B cell (primary cell): ENCODE data around the gene CEP85L. TPM values are rescaled to one million over a fixed set of nuclear protein-coding genes. Genes with fewer than 3 reads are reported as not detected.

ENCODE experiments used
- ATAC-seq: fragments of 200-7000 bp; cut with Tn5 transposase; one replicate; pipeline ENCODE4 v1.10.0; 2021; ENCODE audit warnings: low read depth, mild to moderate bottlenecking, moderate number of reproducible peaks, moderate library complexity
- CTCF ChIA-PET: fragments of 350-600 bp; sonication (Branson Sonifier 250); formaldehyde crosslinking; loops from one replicate; lab custom pipeline; 2021; ENCODE audit warnings: antibody characterized with exemption, inconsistent platforms; lab: Charles Lee
- POLR2A ChIA-PET: fragments of 350-600 bp; sonication (Branson Sonifier 250); formaldehyde crosslinking; loops from one replicate; lab custom pipeline; 2021; ENCODE audit warnings: antibody characterized with exemption; lab: Charles Lee
- DNase-seq: peaks from one replicate; pipeline ENCODE4 v3.0.0; 2013
- H2AFZ ChIP-seq: 2 replicates; pipeline ENCODE4 v1.6.1; 2012; ENCODE audit warnings: mild to moderate bottlenecking, low read depth, low read length; ENCODE audit not compliant: insufficient read depth, poor library complexity, severe bottlenecking
- H3K27ac ChIP-seq, 2 donors: 1 replicate in 1 of 2; 2 replicates in 1 of 2; pipeline ENCODE4 v1.5.1; 2012 to 2013; ENCODE audit warnings: low read length in 2 of 2, mild to moderate bottlenecking in 2 of 2, moderate library complexity in 1 of 2
- H3K27me3 ChIP-seq, 4 experiments: fragments of 200-600 bp in 1 of 4; sonication (generic) in 1 of 4; replicated peaks in 1 of 4; 1 replicate in 2 of 4; 2 replicates in 2 of 4; pipeline versions ENCODE4 v1.6.1 to v1.7.0; 2013 to 2016; ENCODE audit warnings: low read length in 3 of 4, mild to moderate bottlenecking in 2 of 4, mixed read lengths in 1 of 4, moderate library complexity in 1 of 4; ENCODE audit not compliant: insufficient read depth in 4 of 4, control insufficient read depth in 3 of 4; ENCODE audit errors: control extremely low read depth in 1 of 4
- H3K36me3 ChIP-seq, 2 experiments: replicated peaks in 1 of 2; 1 replicate in 1 of 2; 2 replicates in 1 of 2; pipeline versions ENCODE4 v1.6.1 to v1.7.1; 2013; ENCODE audit warnings: low read length in 1 of 2; ENCODE audit not compliant: insufficient read depth in 2 of 2, control insufficient read depth in 1 of 2; ENCODE audit errors: control extremely low read depth in 1 of 2, extremely low read depth in 1 of 2
- H3K4me1 ChIP-seq, 2 donors: fragments of 200-600 bp in 1 of 2; sonication (generic) in 1 of 2; 1 replicate in 1 of 2; 2 replicates in 1 of 2; pipeline versions ENCODE4 v1.5.1 to v1.6.1; 2013 to 2017; ENCODE audit warnings: low read length in 2 of 2; ENCODE audit not compliant: control insufficient read depth in 2 of 2, insufficient read depth in 2 of 2
- H3K4me2 ChIP-seq: replicated peaks from 2 replicates; pipeline ENCODE3; 2012; ENCODE audit warnings: mild to moderate bottlenecking, low read depth, low read length; ENCODE audit not compliant: poor library complexity, severe bottlenecking
- H3K4me3 ChIP-seq, 5 experiments: fragments of 200-600 bp in 1 of 5; sonication (generic) in 1 of 5; 1 replicate in 3 of 5; 2 replicates in 2 of 5; pipeline versions ENCODE4 v1.5.1 to v1.7.0; 2011 to 2016; ENCODE audit warnings: low read length in 4 of 5, mild to moderate bottlenecking in 4 of 5, low read depth in 2 of 5, control low read depth in 1 of 5, moderate library complexity in 1 of 5; ENCODE audit not compliant: insufficient read depth in 1 of 5; ENCODE audit errors: control extremely low read depth in 1 of 5, extremely low read depth in 1 of 5
- H3K79me2 ChIP-seq: fragments of 200-600 bp; sonication (generic); one replicate; pipeline ENCODE4 v1.6.0; 2016; ENCODE audit warnings: low read length; ENCODE audit not compliant: control insufficient read depth, insufficient read depth
- H3K9ac ChIP-seq: fragments of 200-600 bp; sonication (generic); 2 replicates; pipeline ENCODE4 v1.6.1; 2017; ENCODE audit warnings: mild to moderate bottlenecking, low read length, moderate library complexity
- H3K9me3 ChIP-seq, 3 donors: one replicate each; pipeline versions ENCODE4 v1.6.1 to v1.7.1; 2013; ENCODE audit warnings: low read length in 2 of 3; ENCODE audit not compliant: control insufficient read depth in 2 of 3, insufficient read depth in 1 of 3; ENCODE audit errors: control extremely low read depth in 1 of 3
- H4K20me1 ChIP-seq: 2 replicates; pipeline ENCODE4 v1.6.0; 2012; ENCODE audit warnings: mild to moderate bottlenecking, low read length; ENCODE audit not compliant: insufficient read depth, control insufficient read depth, poor library complexity, severe bottlenecking
- H3K27ac Mint-ChIP-seq: one replicate; pipeline ENCODE4 v1.8.0; 2021; ENCODE audit warnings: mixed read lengths
- H3K27me3 Mint-ChIP-seq: one replicate; pipeline ENCODE4 v1.8.0; 2021; ENCODE audit warnings: mixed read lengths
- H3K4me1 Mint-ChIP-seq: one replicate; pipeline ENCODE4 v1.8.0; 2021; ENCODE audit warnings: mixed read lengths
- H3K4me3 Mint-ChIP-seq: one replicate; pipeline ENCODE4 v1.8.0; 2021; ENCODE audit warnings: mixed read lengths
- H3K9me3 Mint-ChIP-seq: one replicate; pipeline ENCODE4 v1.8.0; 2022; ENCODE audit warnings: mixed read lengths; ENCODE audit not compliant: insufficient read depth
- CTCF ChIP-seq: fragments of 200-600 bp; IDR thresholded peaks from one replicate; pipeline ENCODE4 v1.8.0; 2022; ENCODE audit warnings: antibody characterized with exemption, mild to moderate bottlenecking
- EZH2 ChIP-seq: IDR thresholded peaks from 2 replicates; pipeline ENCODE4 v1.6.1; 2012; ENCODE audit warnings: borderline replicate concordance, low read depth, mild to moderate bottlenecking, moderate library complexity, low read length; ENCODE audit not compliant: insufficient read depth, poor library complexity, severe bottlenecking
- WGBS: methylation state at CpG from one replicate; pipeline ENCODE4 v1.1.5; 2013; ENCODE audit warnings: missing lambda C conversion rate; ENCODE audit not compliant: insufficient coverage; 5-methylcytosine and 5-hydroxymethylcytosine counted together
- intact Hi-C: fragments of 100-400 bp; cut with micrococcal nuclease; formaldehyde crosslinking; loops from one replicate; pipeline ENCODE4 v1.10.0; 2022
- polyA plus RNA-seq: library from polyadenylated mRNA; depleted of rRNA; stranded (reverse); fragments of >200 nt; gene quantifications from 2 replicates; pipeline ENCODE4 v1.2.3, GENCODE V29; 2012
- total RNA-seq, 2 donors: library from RNA; stranded (reverse); fragments of 120-200 nt in 1 of 2; gene quantifications; 1 replicate in 1 of 2; 2 replicates in 1 of 2; pipeline versions ENCODE4 v1.2.3 to v1.2.4, GENCODE V29; 2013 to 2022

CEP85L gene
- total and polyA plus RNA-seq, 2 donors (not counting 1 experiment from before 2014, with no cell fraction given) = 7.6 to 32.1 TPM

GRCh38 chr6:118663993-118664985, 12.9 kb upstream of the CEP85L start:
- Mint-ChIP-seq H3K27me3 (no peaks in the 10 kb centered on the region), H3K9me3 (no peaks in the 10 kb centered on the region), H3K4me3 (peak overlapping the region; percentile 82), H3K27ac (peak overlapping the region; percentile 86), H3K4me1 (peaks cover 34% of the 10 kb centered on the region)
- ChIA-PET CTCF (interaction anchor here (0.7 to 1.5 kb wide), 2 partner anchors 24 to 99 kb away, joined by 4 to 5 read pairs; no protein-coding TSS in a partner anchor), POLR2A (interaction anchor here (0.7 kb wide), 2 partner anchors 128 to 213 kb away, joined by 4 read pairs; no protein-coding TSS in a partner anchor)
- peaks cover 12% of the 10 kb centered on the region for H4K20me1 ChIP-seq
- H3K9ac ChIP-seq = peak overlapping the region; percentile 51
- H3K4me3 ChIP-seq = peak overlapping the region in 2 of 5 experiments; percentile 36 to 56
- H3K79me2 ChIP-seq = peaks cover 40% of the 10 kb centered on the region
- intact Hi-C loops = loop anchor here (1.0 kb wide), 1 partner anchor 13 kb away; the partner anchor contains the start of gene CEP85L
- 69% methylated on average over 5 of the region's 10 CpGs for WGBS
- no peak overlapping the region for H2AFZ ChIP-seq
- ATAC-seq = no peak
- TF ChIP-seq EZH2 (no peak), CTCF (no peak)
- H3K27ac ChIP-seq = peak overlapping the region in 1 of 2 donors; percentile 61
- DNase-seq = no peak
- H3K4me1 ChIP-seq = peaks cover 13 to 18% of the 10 kb centered on the region in 2 donors
- peak overlapping the region; percentile 56 for H3K4me2 ChIP-seq
- H3K36me3 ChIP-seq = peaks cover 1 to 21% of the 10 kb centered on the region in 2 experiments
- H3K9me3 ChIP-seq = no peaks in the 10 kb centered on the region
- no peaks in the 10 kb centered on the region for H3K27me3 ChIP-seq
